ENCODE results near the gene CDC42EP2.

- TF ChIP-seq ZNF274 (IDR thresholded peaks at IDR 0.05; ENCODE audit: low read depth, low read length) (no peak), YY1 (IDR thresholded peaks at IDR 0.05; ENCODE audit: insufficient read depth, insufficient read length) (no peak)
Measured at GRCh38 chr11:65287601-65288000, 27.1 kb upstream of the CDC42EP2 start.
